ENCODE results near the gene SMURF1. TPM values are rescaled to one million over a fixed set of nuclear protein-coding genes. Genes with fewer than 3 reads are reported as not detected.

The SMURF1 gene
- total and polyA plus RNA-seq, 2 of the 8 experiments (the other 6 are each of a cell fraction or from before 2014, with no cell fraction given) = 9.6 to 24.5 TPM

DNA sequence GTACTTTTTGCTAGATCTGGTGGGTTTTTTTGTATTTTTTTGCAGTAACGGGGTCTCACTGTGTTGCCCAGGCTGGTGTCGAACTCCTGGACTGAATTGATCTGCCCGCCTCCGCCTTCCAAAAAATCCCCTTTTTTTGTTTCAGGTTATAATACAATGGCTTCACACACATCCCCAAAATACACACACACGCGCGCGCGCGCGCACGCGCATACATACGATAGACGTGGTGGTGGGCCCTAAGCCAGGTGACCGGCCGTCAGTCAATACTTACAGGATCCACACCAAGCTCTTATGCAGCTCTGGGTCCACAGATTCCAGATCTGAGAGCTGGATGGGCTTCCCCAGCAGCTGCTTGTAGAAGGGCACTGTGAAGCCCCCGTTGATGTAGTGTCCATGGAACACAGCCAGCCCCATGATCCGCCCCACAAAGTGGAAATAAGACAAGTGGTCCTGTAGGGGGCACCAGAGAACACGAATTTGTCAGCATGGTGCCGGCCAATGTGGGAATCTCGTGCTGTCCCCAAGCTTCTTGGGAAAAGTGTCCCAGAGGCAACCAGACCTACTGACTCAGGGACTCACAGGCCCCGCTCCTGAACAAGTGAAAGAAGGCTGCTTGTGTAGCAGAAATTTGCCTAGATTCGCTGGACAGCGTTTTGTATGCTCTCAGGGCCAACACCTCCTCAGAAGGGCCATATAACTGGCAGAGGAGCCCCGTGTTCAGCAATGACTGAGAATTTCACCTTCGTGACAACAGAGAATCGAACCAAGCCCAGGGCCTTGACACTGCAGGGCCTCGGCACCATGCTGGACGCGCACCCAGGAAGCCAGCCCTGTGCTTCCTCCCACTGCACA lies 103.6 kb downstream of the SMURF1 start (continued):
- TF ChIP-seq CTCF (IDR thresholded peaks at IDR 0.05; ENCODE audit: control extremely low read depth in 1 of 3, insufficient read depth in 1 of 3, low read depth in 1 of 3, low read length in 3 of 3) = peak; percentile 79 to 84 (median 79)

Data from H1 (cell line).